Uterus (tissue), 2 donors: Measurements from ENCODE around the gene SLC13A3.

Source experiments
- POLR2A ChIP-seq, 2 donors: fragments of 450-650 bp; IDR thresholded peaks; one replicate each; pipeline ENCODE4 v1.6.1; 2016; ENCODE audit warnings: antibody characterized with exemption in 2 of 2, mild to moderate bottlenecking in 1 of 2, moderate library complexity in 1 of 2
- TF ChIP-seq, protein P1 (sequence below), 4 experiments: fragments of 200-600 bp in 2 of 4; fragments of 450-650 bp in 2 of 4; sonication (generic) in 2 of 4; IDR thresholded peaks; one replicate each; pipeline ENCODE4 v1.5.1; 2016 to 2019; ENCODE audit warnings: antibody characterized with exemption in 4 of 4, mild to moderate bottlenecking in 2 of 4, moderate library complexity in 1 of 4

- TF ChIP-seq, protein P1, sequence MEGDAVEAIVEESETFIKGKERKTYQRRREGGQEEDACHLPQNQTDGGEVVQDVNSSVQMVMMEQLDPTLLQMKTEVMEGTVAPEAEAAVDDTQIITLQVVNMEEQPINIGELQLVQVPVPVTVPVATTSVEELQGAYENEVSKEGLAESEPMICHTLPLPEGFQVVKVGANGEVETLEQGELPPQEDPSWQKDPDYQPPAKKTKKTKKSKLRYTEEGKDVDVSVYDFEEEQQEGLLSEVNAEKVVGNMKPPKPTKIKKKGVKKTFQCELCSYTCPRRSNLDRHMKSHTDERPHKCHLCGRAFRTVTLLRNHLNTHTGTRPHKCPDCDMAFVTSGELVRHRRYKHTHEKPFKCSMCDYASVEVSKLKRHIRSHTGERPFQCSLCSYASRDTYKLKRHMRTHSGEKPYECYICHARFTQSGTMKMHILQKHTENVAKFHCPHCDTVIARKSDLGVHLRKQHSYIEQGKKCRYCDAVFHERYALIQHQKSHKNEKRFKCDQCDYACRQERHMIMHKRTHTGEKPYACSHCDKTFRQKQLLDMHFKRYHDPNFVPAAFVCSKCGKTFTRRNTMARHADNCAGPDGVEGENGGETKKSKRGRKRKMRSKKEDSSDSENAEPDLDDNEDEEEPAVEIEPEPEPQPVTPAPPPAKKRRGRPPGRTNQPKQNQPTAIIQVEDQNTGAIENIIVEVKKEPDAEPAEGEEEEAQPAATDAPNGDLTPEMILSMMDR (IDR thresholded peaks at IDR 0.05), result no peak
- no peak for TF ChIP-seq POLR2A (IDR thresholded peaks at IDR 0.05)
Observed at GRCh38 chr20:46541229-46541935, 109.9 kb downstream of the SLC13A3 start.
